Measurements from ENCODE around the gene EID3.
"Not testable (repeated sequence)": the region's sequence is repeated elsewhere in the genome, so short reads cannot be mapped to it uniquely, and the experiment has no call there.

EID3 gene

DNA sequence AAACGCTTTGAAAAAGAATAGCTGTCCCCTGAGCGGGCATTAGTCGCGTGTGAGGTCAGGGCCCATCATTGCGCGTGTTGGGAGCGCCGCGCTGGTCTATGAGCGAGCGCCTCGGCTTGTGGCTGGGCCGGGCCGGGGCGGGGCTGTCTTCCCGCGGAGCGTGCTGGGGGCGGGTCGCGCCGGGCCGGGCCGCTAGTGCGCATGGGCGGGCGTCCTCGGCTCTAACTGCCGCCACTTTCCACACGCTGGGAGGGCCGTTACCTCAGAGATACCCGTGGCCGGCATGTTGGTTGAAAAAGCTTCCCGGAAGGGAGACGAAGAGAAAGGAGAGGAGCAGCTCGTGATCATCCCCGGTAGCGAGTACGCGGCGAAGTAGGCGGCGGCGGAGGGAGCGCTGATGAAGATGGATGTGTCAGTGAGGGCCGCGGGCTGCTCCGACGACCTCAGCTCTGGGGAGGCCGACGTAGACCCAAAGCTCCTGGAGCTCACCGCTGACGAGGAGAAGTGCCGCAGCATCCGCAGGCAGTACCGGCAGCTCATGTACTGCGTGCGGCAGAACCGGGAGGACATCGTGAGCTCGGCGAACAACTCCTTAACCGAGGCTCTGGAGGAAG is at the start of gene EID3:
EID3 (plus strand) TSS at position 202 of the 614 bp plus-strand sequence; CDS start at position 398, 196 bp downstream.
- DNase-seq, result peak; percentile 91

DNA sequence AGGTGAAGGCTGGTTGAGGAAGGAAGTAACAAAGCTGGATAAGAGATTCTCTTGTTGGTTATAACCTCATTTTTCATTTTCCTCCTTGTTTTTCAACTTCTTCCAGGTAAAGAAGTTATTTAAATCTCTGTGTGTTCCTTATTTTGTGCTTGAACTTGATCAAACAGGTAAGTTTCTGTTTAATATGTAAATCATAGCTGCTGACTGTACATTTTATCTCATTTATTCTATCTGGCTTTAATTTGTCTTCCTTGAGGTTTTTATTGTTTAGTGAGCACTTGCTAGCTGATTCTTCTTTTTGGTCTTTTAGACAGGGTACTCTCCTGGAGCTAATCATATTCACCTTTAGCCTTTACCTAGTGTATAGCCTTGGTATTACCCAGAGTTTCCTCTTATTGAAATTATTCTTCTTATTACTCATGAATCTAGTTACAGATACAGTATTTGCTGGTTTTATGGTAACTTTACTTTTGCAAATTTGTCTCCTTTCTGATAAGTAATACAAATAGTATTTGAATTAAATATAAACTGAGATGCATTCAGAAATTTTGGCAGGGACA is 45.5 kb upstream of the EID3 start:
- no peak for DNase-seq

DNA sequence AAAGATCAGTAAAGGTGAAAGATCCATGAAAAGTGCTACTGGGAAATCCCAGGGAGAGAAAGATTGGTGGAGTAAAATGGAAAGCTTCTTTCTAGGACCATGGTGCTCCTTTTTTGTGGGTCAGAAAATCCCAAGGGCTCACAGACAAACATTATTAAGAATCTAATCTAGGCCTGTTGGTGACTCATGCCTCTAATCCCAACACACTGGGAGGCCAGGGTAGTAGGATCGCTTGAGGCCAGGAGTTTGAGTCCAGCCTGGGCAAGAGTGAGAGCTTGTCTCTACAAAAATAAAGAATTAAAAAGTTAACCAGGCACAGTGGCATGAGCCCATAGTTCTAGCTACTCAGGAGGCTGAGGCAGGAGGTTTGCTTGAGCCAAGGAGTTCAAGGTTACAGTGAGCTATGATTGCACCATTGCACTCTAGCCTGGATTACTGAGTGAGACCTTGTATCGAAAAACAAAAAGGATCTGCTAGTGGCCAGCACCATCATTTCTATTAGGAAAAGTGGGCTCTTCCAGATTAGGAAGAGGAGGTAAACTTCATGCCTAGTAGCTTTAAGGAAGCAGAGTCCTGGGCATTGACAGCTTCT is 45.0 kb upstream of the EID3 start:
- DNase-seq, result no peak

DNA sequence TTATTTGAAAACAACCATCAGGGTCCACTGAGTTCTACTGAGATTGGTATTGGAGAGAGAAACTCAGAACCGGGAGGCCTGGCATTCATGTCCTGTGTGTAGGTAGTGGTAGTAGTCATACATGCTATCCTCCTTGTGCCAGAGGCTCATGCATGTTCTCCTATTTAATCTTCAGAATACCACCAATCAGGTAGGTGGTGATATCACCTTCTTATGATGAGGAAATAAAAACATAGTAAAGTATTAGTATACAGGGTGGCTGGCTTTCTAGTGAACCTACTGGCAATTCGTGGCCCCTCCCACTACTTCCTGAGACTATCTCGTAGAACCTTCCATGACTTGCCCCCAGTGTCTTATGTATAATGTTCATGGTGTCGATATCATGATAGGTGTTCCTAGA is 40.5 kb upstream of the EID3 start:
- DNase-seq, result peak; percentile 45

DNA sequence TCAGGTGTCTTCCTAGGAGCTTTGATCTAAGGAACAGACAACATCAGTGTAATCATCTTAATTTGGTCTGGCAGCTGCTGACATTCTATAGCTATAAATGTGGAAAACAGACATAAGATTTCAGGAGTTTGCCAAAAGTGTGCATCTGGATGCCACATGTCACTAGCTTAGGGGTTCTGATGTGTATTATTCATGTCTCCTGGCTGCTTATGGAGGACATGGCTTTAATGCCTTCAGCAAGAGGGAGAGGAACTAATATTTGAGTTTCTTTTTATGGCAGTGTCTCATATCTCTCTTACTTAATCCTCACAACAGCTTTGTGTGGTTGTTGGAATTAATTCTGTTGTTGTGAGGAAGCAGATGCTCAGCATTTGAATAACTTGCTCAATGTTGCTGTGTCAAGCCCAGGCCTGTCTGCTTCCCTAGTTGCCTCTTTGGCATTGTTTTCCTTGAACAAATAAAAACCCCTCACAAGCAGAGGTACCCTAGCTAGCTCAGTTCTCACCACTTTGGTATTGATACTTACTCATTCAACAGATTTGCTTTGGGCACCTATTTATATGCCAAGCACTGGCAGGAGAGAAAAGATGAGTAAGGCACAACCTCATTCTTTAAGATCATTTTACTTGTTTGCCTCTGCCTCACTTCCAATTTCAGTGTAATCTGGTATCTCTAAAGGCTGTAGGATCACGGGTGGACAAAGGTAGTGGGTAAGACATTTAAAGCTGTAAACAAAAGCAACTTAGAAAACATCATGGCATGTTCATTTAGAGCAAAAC is 39.8 kb upstream of the EID3 start:
- peak; percentile 97 for DNase-seq

DNA sequence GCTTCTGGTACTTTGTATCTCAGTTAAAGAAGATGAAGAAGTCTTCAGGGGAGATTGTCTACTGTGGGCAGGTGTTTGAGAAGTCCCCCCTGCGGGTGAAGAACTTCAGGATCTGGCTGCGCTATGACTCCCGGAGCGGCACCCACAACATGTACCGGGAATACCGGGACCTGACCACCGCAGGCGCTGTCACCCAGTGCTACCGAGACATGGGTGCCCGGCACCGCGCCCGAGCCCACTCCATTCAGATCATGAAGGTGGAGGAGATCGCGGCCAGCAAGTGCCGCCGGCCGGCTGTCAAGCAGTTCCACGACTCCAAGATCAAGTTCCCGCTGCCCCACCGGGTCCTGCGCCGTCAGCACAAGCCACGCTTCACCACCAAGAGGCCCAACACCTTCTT is 38.1 kb upstream of the EID3 start:
- DNase-seq, result not testable (repeated sequence)

DNA sequence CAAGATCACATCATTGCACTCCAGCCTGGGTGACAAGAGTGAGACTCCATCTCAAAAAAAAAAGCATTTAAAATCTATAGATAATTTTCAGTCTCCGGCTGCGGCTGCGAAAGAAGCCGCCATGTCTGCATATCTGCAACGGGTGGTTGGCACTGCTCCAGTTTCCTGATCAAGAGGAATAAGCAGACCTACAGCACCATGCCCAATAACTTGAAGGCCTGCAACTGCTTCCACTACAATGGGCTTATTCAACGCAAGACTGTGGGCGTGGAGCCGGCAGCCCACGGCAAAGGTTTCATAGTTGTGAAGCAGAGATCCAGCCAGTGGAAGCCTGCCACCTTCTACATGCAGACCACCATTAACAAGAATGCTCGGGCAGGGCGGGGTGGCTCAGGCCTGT is 30.6 kb upstream of the EID3 start:
- no peak for DNase-seq

DNA sequence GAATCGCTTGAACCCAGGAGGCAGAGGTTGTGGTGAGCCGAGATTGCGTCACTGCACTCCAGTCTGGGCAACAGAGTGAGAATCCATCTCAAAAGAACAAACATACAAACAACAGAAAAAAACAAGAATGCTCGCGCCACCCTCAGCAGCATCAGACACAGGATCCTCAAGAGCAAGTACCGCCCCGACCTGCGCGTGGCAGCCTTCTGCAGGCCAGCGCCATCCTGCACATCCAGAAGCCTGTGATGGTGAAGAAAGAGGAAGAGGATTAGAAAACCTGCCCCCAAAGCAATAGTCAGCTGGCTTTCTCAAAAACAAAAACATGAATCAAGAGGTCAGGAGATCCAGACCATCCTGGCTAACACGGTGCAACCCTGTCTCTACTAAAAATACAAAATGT is 30.0 kb upstream of the EID3 start:
- no peak for DNase-seq

DNA sequence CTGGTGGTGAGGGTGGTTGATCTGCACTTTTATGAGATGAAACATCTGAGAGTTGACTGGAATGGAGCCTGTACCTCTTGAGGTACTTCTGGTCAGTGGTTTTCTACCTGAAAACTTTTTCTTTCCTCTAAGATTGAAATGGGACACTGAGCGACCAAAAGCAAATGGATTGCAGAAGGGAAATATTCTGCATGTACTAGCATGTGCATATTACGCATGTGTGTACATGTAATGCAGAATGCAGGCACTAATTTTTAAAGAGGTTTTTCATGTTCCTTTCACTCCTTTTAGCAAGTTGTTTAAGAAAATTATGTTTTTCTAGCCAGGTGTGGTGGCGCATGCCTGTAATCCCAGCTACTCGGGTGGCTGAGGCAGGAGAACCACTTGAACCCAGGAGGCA is 28.7 kb upstream of the EID3 start:
- no peak for DNase-seq

DNA sequence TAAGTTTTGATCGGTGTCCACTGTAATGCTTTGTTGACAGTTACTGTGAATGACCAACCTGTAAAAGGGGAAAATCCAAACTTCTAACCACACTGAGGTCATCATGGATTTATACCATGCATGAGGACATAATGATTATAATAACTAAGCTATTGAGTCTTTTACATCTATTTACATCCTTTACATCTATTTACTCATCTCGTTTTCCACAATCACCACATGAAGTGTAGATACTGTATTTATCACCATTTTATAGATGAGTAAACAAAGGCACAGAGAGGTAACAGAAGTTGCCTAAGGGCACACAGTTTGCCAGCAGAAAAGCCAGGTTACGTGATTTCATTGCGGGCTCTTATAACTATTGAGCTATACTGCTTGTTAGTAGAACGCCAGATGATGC is 27.9 kb upstream of the EID3 start:
- DNase-seq, result no peak

DNA sequence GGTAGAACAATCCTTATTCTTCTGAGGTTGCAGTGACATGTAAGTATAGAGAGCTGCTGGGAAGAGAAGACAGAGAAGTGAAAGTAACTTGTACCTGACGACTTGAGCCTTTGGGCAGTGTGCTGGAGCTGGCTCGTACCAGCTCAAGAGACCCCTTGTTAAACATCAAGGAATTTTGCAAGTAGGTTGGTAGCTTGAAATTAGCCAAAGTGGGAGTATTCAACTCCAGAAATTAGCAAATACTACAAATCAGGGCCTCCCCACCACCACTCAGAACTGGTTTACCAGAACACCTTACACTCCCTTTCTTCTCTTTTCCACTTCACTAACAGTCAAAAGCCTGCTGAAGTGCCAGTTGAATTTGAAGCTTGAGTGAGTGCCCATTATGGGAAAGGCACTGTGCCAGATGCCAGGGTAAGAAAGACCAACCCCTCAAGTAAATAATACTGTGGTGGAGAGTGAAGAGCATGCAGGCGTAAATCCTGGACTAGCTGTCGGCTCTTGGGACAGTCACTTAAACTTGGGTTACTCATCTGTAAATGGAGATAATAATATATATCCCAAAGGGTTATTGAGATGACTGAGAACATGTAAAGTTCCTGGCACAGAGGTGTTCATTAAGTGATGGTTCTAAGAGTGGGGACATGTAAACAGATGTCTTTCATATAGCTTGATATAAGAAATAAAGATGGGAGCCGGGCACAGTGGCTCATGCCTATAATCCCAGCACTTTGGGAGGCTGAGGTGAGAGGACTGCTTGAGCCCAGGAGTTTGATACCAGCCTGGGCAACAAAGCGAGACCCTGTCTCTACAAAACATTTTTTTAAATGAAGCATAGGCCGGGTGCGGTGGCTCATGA is 27.0 kb upstream of the EID3 start:
- peak; percentile 99 for DNase-seq

DNA sequence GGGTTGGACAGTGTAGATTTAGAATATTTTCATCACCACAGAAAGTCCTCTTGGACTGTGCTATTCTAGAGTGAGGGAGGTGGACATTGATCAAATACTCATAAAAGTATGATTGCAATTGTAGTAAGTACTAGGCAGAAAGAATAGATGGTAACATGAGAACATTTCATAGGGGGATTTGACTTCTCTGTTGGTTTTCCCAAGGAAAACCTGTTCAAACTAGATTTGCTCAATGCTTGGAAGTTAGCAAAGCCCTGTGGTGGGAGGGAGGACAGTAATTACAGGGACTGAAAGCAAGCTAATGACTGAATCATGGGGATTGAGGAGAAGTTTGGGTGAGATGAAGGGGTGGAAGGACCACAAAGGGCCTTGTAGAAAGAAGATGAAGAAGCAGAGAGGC is 24.4 kb upstream of the EID3 start:
- no peak for DNase-seq

DNA sequence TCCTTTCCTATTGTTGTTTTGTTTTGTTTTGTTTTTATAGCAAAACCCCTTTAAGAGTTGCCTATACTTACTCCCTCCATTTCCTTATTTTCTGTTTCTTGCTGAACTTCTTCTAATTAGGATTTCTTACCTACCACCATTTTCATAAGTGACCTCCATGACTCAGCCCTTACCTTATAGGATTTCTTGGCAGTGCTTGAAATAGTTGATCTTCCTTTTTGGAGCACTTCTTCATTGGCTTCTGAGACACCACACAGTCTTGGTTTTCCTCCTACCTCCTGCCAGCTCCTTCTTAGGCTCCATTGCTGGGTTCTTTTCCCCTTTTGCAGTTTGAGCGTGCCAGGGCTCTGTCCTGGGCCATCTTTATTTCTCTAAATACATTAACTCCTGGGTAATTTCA is 23.4 kb upstream of the EID3 start:
- no peak for DNase-seq

DNA sequence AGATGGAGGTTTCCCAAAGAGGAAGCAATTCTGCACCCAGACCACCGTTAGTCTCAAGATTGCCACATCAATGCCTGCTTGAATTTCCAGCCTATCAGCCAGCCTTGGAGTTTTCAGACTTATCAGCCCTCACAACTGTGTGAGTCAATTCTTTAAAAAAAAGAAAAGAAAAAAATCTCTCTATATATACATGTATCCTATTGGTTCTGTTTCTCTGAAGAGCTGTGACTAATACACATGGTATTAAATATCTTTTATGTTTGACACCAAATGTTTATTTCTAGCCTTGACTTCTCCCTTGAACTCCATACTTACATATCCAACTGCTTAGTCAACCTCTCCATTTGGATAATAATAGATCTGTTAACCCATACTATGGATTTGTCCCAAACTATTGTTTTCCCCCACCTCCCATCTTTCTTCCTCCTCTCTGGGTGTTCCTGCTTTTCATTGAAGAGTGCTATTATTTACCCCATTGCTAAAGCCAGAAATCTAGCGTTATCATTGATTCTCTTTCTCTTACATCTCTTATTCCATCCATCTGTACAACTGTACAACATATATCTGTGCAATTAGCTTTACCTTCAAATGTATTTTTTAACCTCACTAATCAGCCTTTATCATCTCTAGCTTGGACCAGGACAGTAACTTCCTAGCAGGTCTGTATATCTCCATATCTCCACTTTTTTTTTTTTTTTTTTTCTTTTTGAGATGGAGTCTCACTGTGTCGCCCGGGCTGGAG is 22.7 kb upstream of the EID3 start:
- DNase-seq, result no peak

DNA sequence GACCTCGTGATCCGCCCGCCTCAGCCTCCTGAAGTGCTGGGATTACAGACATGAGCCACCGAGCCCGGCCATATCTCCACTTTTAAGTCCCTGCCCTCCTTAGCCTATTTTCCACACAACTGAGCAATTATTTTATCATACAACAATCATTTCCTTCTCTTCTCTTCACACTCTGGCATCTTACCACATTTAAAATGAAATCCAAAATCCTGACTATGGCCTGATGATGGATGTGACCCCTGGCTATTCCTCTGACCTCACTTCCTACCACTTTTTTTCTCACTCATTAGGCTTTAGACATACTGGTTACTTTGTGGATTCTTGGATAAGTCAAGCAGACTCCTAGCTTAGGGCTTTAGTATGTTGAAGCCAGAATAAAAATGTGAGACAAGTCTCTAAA is 21.9 kb upstream of the EID3 start:
- DNase-seq, result no peak

DNA sequence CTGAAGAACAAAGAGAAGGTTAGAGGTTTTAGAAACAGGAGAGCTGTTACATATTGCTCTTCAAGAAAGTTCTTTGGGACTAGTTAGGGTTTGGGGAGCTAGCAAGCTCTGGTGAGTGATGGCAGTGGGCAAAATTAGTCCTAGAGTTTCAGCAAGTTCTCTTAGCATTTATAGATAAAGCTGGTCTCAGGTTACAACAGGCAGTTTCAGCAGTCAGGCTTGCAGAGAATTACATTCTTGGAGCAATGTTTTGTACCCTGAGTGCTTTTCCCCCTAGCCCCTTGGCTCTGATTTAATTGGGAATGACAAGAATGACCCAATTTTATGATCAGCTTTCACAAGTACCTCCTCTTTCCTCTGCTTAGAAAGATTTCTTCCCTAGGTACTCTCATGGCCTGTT is 21.4 kb upstream of the EID3 start:
- DNase-seq, result no peak

DNA sequence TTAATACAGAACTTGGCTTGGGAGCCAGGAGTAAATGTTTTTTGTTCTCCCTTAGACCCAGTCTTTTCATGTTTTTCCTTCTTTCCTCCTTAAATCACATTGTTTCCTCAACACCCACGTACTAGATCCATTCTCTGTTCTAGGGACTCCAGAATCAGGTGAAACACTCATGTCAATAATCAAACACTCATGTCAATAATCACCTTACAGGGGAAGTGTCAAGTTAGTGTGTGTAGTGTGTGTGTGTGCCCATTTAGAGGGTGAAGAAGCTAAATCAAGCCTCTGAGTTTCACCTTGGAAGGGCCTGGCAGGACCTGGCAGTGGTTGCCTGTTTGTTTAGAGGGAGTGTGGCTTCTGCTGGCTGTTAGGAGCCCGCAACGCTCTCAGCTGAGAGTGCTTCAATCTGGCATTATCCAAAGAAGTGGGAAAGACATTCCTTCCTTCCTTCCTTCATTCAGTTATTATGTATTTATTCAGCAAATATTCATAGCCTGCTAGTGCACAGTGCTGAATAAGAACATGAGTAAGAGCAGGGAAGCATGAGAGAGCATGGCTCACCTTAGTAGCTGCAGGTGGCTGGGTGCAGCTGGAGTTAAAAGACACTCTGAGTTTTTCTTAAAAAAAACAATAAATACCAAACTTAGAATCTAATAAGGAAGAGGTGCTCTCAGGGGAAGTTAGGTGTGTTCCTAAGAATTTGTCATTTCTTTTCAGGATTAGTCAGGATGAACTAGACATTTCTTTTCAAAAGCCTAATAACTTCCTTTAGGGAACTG is 17.6 kb upstream of the EID3 start:
- no peak for DNase-seq

DNA sequence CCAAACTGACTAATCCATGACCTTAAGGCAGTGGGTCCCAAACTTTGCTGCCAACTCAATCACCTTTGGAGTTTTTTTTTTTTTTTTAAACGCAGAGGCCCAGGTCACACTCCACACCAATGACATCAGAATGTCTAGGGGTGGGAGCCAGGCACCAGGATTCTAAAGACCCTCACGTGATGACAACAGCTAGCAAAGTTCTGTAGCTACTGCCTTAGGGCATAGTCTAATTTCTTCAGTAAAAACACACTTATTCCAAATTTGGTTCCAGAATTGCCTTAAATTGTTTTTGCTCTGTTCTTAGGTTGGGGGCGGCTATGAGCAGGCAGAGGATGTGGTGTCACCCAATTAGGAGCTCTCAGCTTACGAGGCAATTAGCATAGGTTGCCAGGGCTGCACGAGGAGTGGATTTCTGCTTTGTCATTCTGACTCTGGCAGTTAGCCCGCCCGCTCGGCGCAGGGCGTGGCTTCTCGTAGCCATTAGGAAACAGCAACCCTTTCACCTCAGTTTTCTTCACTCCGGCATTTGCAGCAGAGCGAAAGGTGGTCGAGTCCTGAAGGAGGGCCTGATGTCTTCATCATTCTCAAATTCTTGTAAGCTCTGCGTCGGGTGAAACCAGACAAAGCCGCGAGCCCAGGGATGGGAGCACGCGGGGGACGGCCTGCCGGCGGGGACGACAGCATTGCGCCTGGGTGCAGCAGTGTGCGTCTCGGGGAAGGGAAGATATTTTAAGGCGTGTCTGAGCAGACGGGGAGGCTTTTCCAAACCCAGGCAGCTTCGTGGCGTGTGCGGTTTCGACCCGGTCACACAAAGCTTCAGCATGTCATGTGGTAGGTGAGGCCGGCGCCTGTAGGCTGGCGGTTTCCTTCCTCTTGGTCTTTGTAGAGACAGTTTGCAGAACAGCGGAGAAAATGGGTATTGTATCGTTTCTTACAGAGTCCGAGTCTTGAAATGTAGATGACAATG is 16.7 kb upstream of the EID3 start:
- peak; percentile 97 for DNase-seq

DNA sequence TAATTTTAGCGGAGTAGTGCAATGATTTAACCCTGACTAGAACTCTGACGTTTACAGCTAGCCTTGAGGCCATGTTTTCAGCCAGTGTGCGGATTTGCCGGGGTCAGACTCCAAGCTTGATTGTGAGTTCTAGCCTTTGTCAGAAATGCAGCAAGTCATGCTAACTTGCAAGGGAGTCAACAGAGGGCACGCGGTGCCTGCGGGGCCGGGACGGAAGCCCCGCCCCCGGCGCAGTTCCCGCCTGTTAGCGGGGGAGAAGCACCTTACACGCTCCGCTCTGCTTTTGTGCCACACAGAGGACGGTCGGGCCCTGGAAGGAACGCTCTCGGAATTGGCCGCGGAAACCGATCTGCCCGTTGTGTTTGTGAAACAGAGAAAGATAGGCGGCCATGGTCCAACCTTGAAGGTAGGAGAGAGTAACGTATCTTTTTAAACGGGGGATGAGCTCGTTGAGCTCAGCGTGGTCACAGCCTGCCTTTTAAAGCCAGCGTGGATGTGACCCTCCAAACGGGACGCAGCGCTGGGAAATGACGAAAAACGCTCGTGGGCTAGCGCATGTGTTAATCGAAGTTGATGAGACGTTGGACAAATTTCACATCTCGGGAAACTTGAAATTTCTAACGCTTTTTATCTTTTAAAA is 14.8 kb upstream of the EID3 start:
- peak; percentile 92 for DNase-seq

DNA sequence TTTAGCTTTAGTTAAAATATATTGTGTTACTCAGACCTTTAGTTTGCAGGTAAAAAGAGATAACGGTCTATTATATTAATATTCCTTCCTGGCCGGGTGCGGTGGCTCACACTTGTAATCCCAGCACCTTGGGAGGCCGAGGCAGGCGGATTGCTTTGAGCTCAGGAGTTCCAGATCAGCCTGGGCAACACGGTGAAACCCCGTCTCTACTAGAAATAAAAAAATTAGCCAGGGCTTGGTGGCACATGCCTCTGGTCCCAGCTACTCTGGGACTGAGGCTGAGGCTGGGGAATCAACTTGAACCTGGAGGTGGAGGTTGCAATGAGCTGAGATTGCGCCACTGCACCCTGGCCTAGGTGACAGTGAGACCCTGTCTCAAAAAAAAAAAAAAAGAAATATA is 13.2 kb upstream of the EID3 start:
- DNase-seq, result no peak

All from NCI-H1105 treated with DMSO at 0.1 percent for 48 hours (cell line).